Fibroblast of skin of scalp (primary cell): ENCODE measurements around the gene EP400.

Experiments used
- DNase-seq: peaks from one replicate; pipeline ENCODE4 v3.0.0-alpha.2; 2013

Gene EP400

GRCh38 chr12:132130690-132131089 lies 180.9 kb downstream of the EP400 start:
- DNase-seq: no peak
